Ramos (cell line): ENCODE data around the gene CTTN.

ENCODE experiments used
- in situ Hi-C: fragments of 300-500 bp; cut with MboI; formaldehyde crosslinking; loops from one replicate; pipeline ENCODE4 v1.14.3; 2022; ENCODE audit warnings: low sequenced_read_pairs; ENCODE audit not compliant: unreplicated experiment

The CTTN gene

DNA sequence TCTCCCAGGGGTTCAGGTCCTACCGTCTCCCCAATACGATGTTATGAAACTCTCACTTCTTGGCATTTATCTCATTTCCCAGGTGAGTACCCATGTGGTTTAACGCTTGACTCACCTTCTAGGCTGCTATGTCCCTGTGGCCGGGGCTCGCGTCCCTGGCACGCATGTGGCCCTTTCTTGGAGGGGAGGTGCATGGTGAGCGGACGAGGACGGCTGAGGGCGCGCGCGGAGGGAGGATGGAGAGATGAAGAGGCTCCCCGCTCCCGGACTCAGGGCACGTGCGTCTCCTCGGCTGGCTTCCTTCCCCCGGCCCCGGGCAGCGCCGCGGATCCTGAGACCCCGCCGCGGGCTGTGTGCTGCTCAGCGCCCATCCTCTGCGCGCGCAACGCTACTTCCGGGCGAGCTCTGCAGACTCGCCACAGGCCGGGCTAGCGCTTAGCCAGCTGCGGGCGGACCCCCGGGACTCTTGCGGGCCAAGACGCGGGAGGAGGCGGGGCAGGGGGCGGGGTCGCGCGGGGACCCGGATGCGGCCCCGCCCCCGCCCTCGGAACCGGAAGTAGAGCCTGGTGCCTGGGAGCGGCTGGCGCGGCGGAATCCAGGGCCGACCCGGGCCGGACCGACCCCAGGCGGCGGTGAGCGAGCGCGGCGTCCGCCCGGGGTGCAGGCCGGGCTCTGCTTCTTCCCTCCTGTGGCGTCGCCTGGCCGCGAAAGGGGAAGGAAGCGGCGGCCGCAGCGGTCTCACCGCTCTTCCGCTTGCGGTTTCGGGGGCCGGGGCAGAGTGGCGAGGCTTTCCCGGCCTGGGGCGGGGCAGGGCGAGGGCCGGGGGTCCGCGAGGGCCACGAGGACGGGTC, at the start of gene CTTN:
Gene CTTN, plus strand, starts transcription at position 547 of the 851 bp plus-strand sequence. CDS start 8,769 bp downstream, outside the sequence.
- in situ Hi-C loops = no loop called here

GRCh38 chr11:70348608-70349007, 49.7 kb upstream of the CTTN start:
- in situ Hi-C loops = no loop called here

DNA sequence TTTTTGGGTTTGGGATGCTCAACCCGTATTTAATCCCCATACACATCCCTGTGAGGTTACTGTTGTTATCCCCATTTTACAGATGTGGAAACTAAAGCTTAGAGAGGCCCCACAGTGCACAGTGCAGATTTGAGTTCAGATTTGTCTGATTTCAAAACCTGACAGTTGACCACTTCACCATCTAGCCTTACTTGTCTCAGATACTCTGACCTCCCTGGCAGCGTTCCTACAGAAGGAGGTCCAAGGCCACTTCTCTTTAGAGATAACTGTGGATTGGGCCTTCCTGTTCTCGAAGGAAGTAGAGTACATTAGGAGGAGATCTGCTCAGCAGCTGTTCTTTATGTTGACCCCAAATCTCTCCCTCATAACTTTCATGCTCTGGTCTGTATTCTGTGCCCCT, 46.7 kb upstream of the CTTN start:
- in situ Hi-C loops = no loop called here

- in situ Hi-C loops = no loop called here
Measured at GRCh38 chr11:70352100-70352499, 46.2 kb upstream of the CTTN start.

- in situ Hi-C loops = no loop called here
Measured at GRCh38 chr11:70352601-70353000, 45.7 kb upstream of the CTTN start.

DNA sequence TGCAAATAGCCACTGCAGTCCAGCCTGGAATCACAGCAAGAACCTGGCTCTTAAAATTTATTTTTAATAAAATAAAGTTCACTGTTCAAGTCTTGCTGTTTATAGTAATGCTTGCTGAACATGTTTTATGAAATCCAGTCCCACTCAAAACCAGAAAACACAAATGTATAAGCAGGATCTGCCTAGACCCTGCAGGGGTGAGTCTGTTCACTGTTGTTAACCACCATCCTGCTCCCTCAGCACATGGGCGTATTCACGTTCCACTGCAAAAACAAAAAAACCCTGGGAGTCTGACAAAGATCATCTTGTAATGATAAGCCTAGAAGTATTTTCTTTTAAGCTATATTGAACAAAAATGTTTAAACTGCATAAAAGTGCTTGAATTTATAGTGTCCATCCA, 45.0 kb upstream of the CTTN start:
- in situ Hi-C loops = no loop called here

DNA sequence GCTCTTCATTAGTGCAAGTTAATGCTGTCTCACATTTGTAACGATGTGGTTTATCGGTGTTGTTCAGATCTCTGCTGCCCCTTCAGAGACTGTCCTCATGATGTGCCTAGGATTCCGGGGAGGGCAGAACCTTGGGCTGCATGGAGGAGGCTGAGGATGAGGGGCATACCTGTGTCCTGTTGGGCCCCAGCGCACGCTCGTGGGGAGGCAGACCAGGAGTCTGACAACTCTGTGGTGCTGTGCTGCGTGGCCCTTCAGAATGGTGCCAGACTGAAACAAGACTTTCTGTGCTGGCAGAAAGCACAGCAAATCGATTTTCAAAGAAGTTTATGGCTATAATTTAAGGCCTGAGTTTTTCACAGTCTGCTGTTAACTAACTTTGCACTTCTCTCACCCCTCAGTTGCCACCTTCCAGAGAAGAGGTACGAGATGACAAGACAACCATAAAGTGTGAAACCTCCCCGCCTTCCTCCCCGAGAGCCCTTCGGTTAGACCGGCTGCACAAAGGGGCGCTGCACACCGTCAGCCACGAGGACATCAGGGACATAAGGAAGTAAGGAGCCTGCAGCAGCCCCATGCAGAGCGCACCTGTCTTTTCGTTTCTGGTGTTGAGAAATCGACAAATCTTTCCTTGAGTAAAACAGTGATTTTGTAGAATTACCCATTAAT, 44.3 kb upstream of the CTTN start:
- in situ Hi-C loops = no loop called here

GRCh38 chr11:70354629-70355028, 43.7 kb upstream of the CTTN start:
- in situ Hi-C loops = no loop called here

DNA sequence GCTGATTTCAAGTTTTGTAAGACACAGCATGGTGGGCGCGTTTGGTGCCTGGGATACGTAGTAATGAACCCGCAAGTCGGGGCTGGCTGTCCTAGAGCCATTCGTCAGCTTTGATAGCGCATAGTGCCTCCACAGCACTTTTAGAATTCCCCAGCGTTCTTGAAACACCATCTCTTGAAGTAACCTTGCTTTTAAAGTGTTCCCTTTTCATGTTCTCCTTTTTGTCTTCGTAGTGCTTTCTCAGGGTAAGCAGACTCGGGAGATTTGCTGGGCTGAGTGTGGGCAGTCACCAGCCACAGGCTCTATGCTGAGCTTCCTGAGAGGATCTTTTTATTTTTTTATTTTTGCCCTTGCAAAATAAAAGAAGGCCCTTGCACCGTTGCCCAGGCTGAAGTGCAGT, 39.6 kb upstream of the CTTN start:
- in situ Hi-C loops = no loop called here

GRCh38 chr11:70359451-70360205, 38.7 kb upstream of the CTTN start:
- in situ Hi-C loops = no loop called here

- in situ Hi-C loops = no loop called here
Measured at GRCh38 chr11:70360211-70360610, 38.1 kb upstream of the CTTN start.

DNA sequence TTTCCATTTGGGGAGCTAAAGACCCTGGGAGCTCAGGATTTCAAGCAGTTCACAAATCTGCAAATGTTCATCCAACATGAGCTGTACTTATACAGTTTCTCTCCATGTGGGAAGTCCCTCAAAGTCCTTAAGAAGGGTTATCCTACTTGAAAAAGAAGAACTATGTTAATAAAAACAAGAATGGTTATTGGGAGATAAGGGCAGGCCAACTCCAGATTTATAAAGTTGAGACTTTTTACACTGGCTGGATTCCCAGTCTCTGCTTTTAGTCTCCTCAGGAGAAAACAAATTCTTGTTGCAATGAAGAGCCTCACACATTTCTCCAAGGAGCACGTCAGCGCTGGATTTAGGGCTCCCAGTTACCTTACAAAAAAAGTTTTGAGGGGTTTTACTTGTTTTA, 34.2 kb upstream of the CTTN start:
- in situ Hi-C loops = no loop called here

DNA sequence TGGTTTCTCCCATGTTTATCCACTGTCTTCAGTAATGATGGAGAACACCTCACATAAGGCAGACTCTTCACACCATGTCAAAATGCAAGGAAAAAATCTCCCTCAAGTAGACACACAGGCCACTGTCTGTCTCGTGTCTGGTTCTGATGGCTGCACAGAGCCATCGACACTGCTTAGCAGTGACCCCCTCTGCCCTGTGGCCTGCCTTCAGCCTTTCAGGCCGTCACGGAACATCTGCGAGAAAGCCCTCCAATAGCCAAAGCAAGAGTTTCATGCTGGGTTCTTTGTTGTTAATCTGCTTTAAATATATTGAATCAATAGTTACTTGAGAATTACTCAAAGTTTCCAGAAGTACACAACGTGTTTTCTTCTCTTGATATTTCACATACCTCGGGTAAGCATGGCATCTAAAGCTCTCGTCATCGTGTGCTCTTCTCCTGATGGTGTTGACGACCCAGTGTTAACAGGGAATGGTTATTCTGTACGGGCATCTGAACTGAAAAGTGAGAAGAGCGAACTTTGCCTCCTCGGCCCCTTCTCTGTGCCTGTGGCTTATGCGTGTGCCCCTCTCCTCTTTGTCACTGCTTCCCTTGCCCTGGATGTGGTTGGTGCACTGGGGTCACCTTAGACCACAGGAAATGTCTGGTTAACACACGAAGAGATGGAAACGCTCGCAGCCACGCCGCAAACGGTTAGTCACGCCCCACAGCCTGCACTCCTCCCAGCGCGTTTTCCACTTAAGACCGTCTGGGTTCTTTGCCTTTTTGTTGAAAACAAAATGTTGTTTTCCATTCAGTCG, 33.4 kb upstream of the CTTN start:
- in situ Hi-C loops = no loop called here

- in situ Hi-C loops = no loop called here
Measured at GRCh38 chr11:70365544-70365927, 32.8 kb upstream of the CTTN start.

DNA sequence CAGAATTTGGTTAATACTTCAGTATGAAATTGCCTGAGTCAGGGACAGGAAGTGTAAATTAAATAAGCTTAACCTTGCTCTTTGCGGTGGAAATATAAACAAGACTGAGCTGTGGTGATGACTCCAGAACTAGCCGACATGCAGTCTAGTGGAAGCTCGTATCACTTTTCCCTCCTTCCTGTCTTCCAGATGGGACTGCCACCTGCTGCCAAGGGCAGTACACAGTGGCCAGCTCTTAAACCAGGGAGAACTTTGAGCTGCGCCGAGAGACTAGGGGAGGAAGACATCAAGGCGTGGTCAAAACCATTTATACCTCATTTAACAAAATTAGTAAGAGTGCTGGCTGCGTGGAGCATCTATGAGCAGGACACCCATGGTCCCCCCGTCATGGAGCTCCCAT, 31.3 kb upstream of the CTTN start:
- in situ Hi-C loops = no loop called here

GRCh38 chr11:70368961-70369360, 29.4 kb upstream of the CTTN start:
- in situ Hi-C loops = no loop called here

DNA sequence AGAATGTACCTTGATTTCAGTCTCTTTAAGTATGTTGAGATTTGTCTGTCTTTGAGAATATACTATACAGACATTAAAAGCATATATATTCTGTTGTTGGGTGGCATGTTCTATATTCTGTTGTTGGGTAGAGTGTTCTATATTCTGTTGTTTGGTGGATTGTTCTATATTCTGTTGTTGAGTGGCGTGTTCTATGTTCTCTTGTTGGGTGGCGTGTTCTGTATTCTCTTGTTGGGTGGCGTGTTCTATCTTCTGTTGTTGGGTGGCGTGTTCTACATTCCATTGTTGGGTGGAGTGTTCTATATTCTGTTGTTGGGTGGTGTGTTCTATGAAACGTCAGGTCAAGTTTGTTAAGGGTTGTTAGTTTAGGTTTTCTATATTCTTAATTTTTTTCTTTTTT, 27.1 kb upstream of the CTTN start:
- in situ Hi-C loops = no loop called here

GRCh38 chr11:70372076-70372475, 26.3 kb upstream of the CTTN start:
- in situ Hi-C loops = no loop called here

DNA sequence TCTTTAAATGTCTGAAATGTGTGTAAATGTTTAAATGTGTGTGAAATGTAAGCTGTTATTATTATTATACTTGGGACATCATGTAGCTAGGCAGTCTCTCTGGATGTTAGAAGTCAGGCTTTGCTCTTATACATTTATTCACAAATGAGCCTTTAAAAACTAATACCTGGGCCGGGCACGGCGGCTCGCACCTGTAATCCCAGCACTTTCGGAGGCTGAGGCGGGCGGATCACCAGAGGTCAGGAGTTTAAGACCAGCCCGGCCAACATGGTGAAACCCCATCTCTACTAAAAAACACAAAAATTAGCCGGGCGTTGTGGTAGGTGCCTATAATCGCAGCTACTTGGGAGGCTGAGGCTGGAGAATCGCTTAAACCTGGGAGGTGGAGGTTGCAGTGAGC, 21.7 kb upstream of the CTTN start:
- in situ Hi-C loops = no loop called here

DNA sequence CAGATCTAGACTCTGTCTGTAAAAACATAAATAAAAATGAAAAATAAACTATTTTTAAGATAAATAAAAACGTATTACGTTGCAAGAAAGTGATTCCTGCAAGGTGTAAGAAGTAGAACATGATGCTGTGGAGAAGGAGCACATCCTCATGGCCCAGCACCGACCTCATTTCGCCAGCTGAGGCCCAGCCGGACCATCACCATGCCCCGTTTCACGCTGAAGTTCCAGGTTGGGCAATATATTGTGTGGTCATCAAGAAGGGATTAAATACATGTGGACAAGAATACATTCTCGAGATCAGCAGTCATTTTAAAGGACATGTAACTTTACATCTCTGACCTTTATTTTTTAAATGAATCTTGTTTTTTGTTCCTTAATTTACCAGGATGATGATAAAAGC, 20.7 kb upstream of the CTTN start:
- in situ Hi-C loops = no loop called here
